Stimulated activated CD8-positive, alpha-beta memory T cell treated with anti-CD3 and anti-CD28 coated beads, Interleukin-15, amount 100 ng/mL, for 1 hour (primary cell): ENCODE measurements around the gene LCE5A.
"Not testable (repeated sequence)": the region's sequence is repeated elsewhere in the genome, so short reads cannot be mapped to it uniquely, and the experiment has no call there.

ENCODE experiments used
- DNase-seq: peaks from one replicate; pipeline ENCODE4 v3.0.0-alpha.2; 2020; ENCODE audit warnings: low read depth

The LCE5A gene

DNA sequence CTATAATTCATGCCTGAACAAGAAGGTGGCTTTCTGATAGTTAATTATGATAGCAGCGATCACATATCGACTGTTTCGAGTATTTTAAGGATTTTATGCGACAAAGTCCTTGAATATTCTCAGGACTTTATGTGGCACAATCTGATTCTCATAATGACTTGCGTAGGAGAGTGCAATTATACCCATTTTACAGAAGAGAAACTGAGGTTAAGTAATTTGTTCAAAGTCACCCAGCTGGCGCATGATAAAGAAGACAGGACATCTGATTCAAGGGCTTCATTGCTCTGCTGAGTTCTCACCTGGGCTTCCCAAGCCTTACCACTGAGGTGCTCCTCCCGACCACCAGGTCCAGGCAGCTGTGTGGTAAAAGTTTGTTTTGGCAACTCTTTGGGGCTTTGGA lies 5.5 kb downstream of the LCE5A start:
- no peak for DNase-seq

GRCh38 chr1:152517237-152517811 lies 6.7 kb downstream of the LCE5A start:
- DNase-seq, result no peak

GRCh38 chr1:152519851-152520250 lies 9.2 kb downstream of the LCE5A start:
- no peak for DNase-seq

GRCh38 chr1:152520561-152521090 lies 10.0 kb downstream of the LCE5A start:
- DNase-seq, result no peak

- no peak for DNase-seq
These were observed 14.6 kb downstream of the LCE5A start for GRCh38 chr1:152525080-152525641.

DNA sequence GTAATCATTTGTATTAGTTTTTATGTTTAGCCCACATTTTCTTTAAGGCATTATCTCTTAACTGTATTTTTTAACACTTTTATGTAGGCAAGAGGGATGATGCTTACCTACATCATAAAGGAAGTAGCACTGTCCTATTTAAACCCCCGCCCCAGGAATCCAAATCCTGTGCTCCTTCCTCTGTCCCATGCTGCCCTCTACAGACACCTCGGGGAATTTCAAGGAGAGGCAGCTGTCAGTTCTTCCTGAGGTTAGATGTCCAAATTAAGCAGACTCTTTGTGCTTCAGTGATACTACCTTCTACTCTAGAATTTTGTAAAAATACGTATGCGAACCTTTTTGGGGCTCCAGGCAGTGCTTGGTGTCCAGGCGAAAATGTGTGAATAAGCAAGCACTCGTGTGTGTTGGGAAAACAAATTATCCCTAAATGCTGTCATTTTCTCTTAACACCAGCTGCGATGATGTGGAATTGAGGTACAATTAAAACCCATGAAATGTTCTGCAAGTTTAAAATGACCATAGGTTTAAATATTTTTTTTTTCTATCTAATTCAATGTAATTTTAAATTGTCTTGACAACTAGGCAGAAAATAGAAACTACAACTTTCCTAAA lies 22.8 kb downstream of the LCE5A start:
- DNase-seq, result no peak

GRCh38 chr1:152535774-152536173 lies 25.2 kb downstream of the LCE5A start:
- no peak for DNase-seq

GRCh38 chr1:152537496-152537895 lies 26.9 kb downstream of the LCE5A start:
- DNase-seq, result no peak

DNA sequence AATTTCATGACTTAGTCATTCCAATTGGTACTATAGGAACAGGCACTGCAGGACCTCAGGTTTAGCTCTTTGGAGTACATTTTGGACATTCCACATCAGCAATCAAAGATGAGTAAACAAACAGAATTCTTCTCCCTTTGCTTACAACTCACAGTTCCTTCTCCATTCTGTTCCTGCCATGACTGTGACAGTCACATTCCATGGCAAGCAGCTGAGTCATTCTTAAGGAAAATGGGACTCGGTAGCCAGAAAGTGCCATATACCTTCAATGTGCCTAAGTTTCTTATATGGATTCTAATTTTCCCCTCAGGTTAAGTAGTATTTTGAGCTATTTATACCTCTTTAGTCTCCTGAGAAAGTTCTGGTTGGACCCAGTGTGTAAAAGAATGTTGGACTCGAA lies 29.3 kb downstream of the LCE5A start:
- no peak for DNase-seq

DNA sequence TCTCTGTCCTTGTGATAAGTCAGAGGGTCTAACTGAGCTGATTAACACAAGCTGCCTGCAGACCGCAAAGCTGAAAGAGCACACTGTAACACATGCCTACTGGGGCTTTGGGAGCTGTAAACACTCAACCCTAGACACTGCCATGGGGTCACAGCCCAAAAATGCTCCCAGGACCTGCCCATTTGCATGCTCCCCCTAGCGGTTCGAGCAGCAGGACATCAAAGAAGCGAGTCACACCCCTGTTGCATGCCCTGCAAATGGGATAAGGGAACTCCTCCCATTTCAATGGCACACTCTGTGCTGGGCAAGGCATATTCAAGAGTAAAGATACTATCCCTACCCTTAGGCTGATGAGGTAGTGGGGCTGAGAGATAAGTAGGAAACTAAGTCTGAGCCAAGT lies 33.2 kb downstream of the LCE5A start:
- no peak for DNase-seq

DNA sequence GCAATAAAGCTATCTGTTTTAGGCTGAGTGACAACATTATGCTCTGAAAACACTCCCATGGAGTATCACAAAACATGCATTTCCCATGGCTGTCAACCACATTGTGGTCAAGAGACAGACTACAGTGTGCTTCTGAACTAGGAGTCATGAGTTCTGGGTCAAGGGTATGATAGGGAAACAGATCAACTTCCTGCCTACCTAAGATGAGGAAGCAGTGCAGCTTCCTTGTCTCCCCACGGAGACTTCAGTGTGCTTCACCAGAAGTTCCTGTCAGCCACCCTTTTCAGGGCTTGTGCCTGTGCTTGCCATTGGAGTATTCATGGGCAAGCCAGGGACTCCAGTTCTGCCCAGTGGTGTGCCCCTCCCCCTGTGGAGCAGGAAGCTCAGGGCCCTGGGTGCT lies 36.1 kb downstream of the LCE5A start:
- no peak for DNase-seq

DNA sequence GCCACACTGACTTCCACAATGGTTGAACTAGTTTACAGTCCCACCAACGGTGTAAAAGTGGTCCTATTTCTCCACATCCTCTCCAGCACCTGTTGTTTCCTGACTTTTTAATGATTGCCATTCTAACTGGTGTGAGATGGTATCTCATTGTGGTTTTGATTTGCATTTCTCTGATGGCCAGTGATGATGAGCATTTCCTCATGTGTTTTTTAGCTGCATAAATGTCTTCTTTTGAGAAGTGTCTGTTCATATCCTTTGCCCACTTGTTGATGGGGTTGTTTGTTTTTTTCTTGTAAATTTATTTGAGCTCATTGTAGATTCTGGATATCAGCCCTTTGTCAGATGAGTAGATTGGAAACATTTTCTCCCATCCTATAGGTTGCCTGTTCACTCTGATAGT lies 37.8 kb downstream of the LCE5A start:
- DNase-seq, result not testable (repeated sequence)
